Esophagus muscularis mucosa (tissue), 4 donors: ENCODE data around the gene TTC39C. TPM values are rescaled to one million over a fixed set of nuclear protein-coding genes. Genes with fewer than 3 reads are reported as not detected.
A peak's percentile ranks its signal among the peaks of the same experiment; 100 is the strongest.
"Not testable (repeated sequence)": the region's sequence is repeated elsewhere in the genome, so short reads cannot be mapped to it uniquely, and the experiment has no call there.

Experiments
- DNase-seq: peaks from one replicate; pipeline ENCODE4 v3.0.0-alpha.2; 2017; ENCODE audit errors: extremely low spot score
- H3K27ac ChIP-seq, 4 donors: fragments of 200-600 bp; sonication (generic); replicated peaks in 1 of 4; 1 replicate in 3 of 4; 2 replicates in 1 of 4; pipeline ENCODE4 v1.5.1; 2016 to 2019; ENCODE audit warnings: mild to moderate bottlenecking in 1 of 4
- H3K27me3 ChIP-seq, 4 donors: fragments of 200-600 bp; sonication (generic); one replicate each; pipeline versions ENCODE4 v1.5.1 to v1.6.0; 2016 to 2019
- H3K36me3 ChIP-seq, 4 donors: fragments of 200-600 bp; sonication (generic); one replicate each; pipeline ENCODE4 v1.5.1; 2016 to 2019
- H3K4me1 ChIP-seq, 4 donors: fragments of 200-600 bp; sonication (generic); one replicate each; pipeline ENCODE4 v1.5.1; 2016 to 2019
- H3K4me3 ChIP-seq, 4 donors: fragments of 200-600 bp; sonication (generic); 1 replicate in 2 of 4; 2 replicates in 2 of 4; pipeline ENCODE4 v1.5.1; 2016 to 2019; ENCODE audit warnings: mild to moderate bottlenecking in 4 of 4, moderate library complexity in 1 of 4
- H3K9me3 ChIP-seq, 4 donors: fragments of 200-600 bp; sonication (generic); 1 replicate in 3 of 4; 2 replicates in 1 of 4; pipeline ENCODE4 v1.5.1; 2016 to 2019
- CTCF ChIP-seq, 3 experiments: fragments of 200-600 bp in 2 of 3; fragments of 450-650 bp in 1 of 3; sonication (generic) in 2 of 3; IDR thresholded peaks; one replicate each; pipeline ENCODE4 v1.5.1; 2017 to 2019; ENCODE audit warnings: antibody characterized with exemption in 3 of 3, mild to moderate bottlenecking in 2 of 3, moderate library complexity in 1 of 3
- EP300 ChIP-seq: sonication (generic); formaldehyde crosslinking; IDR thresholded peaks from one replicate; pipeline ENCODE4 v1.6.1; 2017; ENCODE audit warnings: antibody characterized with exemption
- POLR2A ChIP-seq: fragments of 450-650 bp; IDR thresholded peaks from one replicate; pipeline ENCODE4 v1.6.1; 2017; ENCODE audit warnings: antibody characterized with exemption, moderate library complexity, mild to moderate bottlenecking, low read depth
- POLR2AphosphoS5 ChIP-seq, 2 donors: sonication (generic); formaldehyde crosslinking; IDR thresholded peaks; one replicate each; pipeline ENCODE4 v1.6.1; 2017; ENCODE audit warnings: antibody characterized with exemption in 2 of 2
- WGBS: methylation state at CpG from one replicate; pipeline ENCODE4 v1.1.5; 2018; 5-methylcytosine and 5-hydroxymethylcytosine counted together
- intact Hi-C: fragments of 100-400 bp; cut with DNase I; formaldehyde crosslinking; loops from one replicate; pipeline ENCODE4 v1.15.1; 2023
- total RNA-seq, 4 donors: library from RNA; depleted of rRNA; stranded (reverse); fragments of >200 nt; gene quantifications; one replicate each; pipeline versions ENCODE4 v1.1.0 to v1.2.1, GENCODE V29; 2016

TTC39C gene
- total RNA-seq, 4 donors from 2014 or later: 32.3 to 45.4 (median 34.8) TPM

- Histone ChIP-seq H3K36me3 (no peaks in the 10 kb centered on the region), H3K4me1 (peaks cover 0 to 24% (median 16%) of the 10 kb centered on the region in 4 donors), H3K9me3 (no peaks in the 10 kb centered on the region), H3K27me3 (no peaks in the 10 kb centered on the region), H3K4me3 (no peak overlapping the region), H3K27ac (no peak overlapping the region)
- WGBS: 67% methylated on average over 3 of the region's 3 CpGs
- TF ChIP-seq EP300 (no peak), POLR2AphosphoS5 (IDR thresholded peaks at IDR 0.05) (no peak), CTCF (IDR thresholded peaks at IDR 0.05) (no peak), POLR2A (no peak)
- intact Hi-C loops: no loop called here
- DNase-seq: no peak
These were observed 40.7 kb downstream of the TTC39C start for GRCh38 chr18:24055009-24055804.

GRCh38 chr18:24055878-24056277 is 41.3 kb downstream of the TTC39C start:
- no peak overlapping the region for H3K4me3 ChIP-seq
- H3K27me3 ChIP-seq: no peaks in the 10 kb centered on the region
- no peak for DNase-seq
- 57% methylated on average over 2 of the region's 2 CpGs for WGBS
- H3K4me1 ChIP-seq: peaks cover 0 to 24% (median 16%) of the 10 kb centered on the region in 4 donors
- intact Hi-C loops: no loop called here
- H3K27ac ChIP-seq: peak overlapping the region in 1 of 4 donors; percentile 47
- no peaks in the 10 kb centered on the region for H3K36me3 ChIP-seq
- no peak for TF ChIP-seq CTCF (IDR thresholded peaks at IDR 0.05)
- TF ChIP-seq POLR2A: no peak
- no peak for TF ChIP-seq POLR2AphosphoS5 (IDR thresholded peaks at IDR 0.05)
- no peak for TF ChIP-seq EP300
- H3K9me3 ChIP-seq: no peaks in the 10 kb centered on the region

- H3K9me3 ChIP-seq: no peaks in the 10 kb centered on the region
- intact Hi-C loops: no loop called here
- no peak overlapping the region for H3K27ac ChIP-seq
- 75% methylated on average over 2 of the region's 2 CpGs for WGBS
- no peak overlapping the region for H3K4me3 ChIP-seq
- H3K4me1 ChIP-seq: peaks cover 0 to 24% (median 15%) of the 10 kb centered on the region in 4 donors
- no peak for DNase-seq
- H3K36me3 ChIP-seq: no peaks in the 10 kb centered on the region
- TF ChIP-seq POLR2A: no peak
- no peak for TF ChIP-seq POLR2AphosphoS5 (IDR thresholded peaks at IDR 0.05)
- H3K27me3 ChIP-seq: no peaks in the 10 kb centered on the region
These were observed 42.0 kb downstream of the TTC39C start for GRCh38 chr18:24056506-24056905.

GRCh38 chr18:24057804-24058203 is 43.2 kb downstream of the TTC39C start:
- 100% methylated on average over 1 of the region's 1 CpG for WGBS

GRCh38 chr18:24059385-24059784 is 44.8 kb downstream of the TTC39C start:
- H3K9me3 ChIP-seq, H3K4me3 ChIP-seq, DNase-seq, intact Hi-C loops, H3K27me3 ChIP-seq, H3K36me3 ChIP-seq, H3K27ac ChIP-seq: not testable (repeated sequence)
- 81% methylated on average over 4 of the region's 4 CpGs for WGBS
- H3K4me1 ChIP-seq: peaks cover 0 to 11% (median 6%) of the 10 kb centered on the region in 4 donors

More at GRCh38 chr18:24057804-24058203, 43.2 kb downstream of the TTC39C start:
- H3K9me3 ChIP-seq: no peaks in the 10 kb centered on the region
- H3K27me3 ChIP-seq: no peaks in the 10 kb centered on the region
- no peaks in the 10 kb centered on the region for H3K36me3 ChIP-seq
- no peak overlapping the region for H3K4me3 ChIP-seq
- TF ChIP-seq POLR2A: no peak
- no peak for TF ChIP-seq CTCF (IDR thresholded peaks at IDR 0.05)
- no peak for TF ChIP-seq POLR2AphosphoS5 (IDR thresholded peaks at IDR 0.05)
- no peak for TF ChIP-seq EP300
- H3K27ac ChIP-seq: no peak overlapping the region
- intact Hi-C loops: no loop called here
- H3K4me1 ChIP-seq: peaks cover 0 to 22% (median 14%) of the 10 kb centered on the region in 4 donors
- DNase-seq: no peak
